Stimulated activated CD8-positive, alpha-beta memory T cell treated with anti-CD3 and anti-CD28 coated beads, Interleukin-12 subunit alpha, Interleukin-12 subunit beta, amount 100 ng/mL, for 1 hour (primary cell): Measurements from ENCODE around the gene WDR48.

Experiments
- DNase-seq: peaks from one replicate; pipeline ENCODE4 v3.0.0-alpha.2; 2020; ENCODE audit warnings: low read depth

WDR48 gene

GRCh38 chr3:39124876-39125840, 73.3 kb downstream of the WDR48 start:
- DNase-seq: no peak

GRCh38 chr3:39125841-39126500, 74.2 kb downstream of the WDR48 start:
- DNase-seq: no peak

- DNase-seq: no peak
These were observed 74.8 kb downstream of the WDR48 start for GRCh38 chr3:39126532-39127071.

- DNase-seq: no peak
These were observed 75.6 kb downstream of the WDR48 start for GRCh38 chr3:39127269-39127907.

- DNase-seq: no peak
These were observed 76.1 kb downstream of the WDR48 start for GRCh38 chr3:39127908-39128304.

GRCh38 chr3:39128951-39129350, 77.1 kb downstream of the WDR48 start:
- DNase-seq: no peak

- no peak for DNase-seq
These were observed 78.2 kb downstream of the WDR48 start for GRCh38 chr3:39130026-39130425.

GRCh38 chr3:39130693-39131265, 79.0 kb downstream of the WDR48 start:
- DNase-seq: no peak

GRCh38 chr3:39132096-39133092, 80.6 kb downstream of the WDR48 start:
- no peak for DNase-seq

GRCh38 chr3:39133093-39133490, 81.3 kb downstream of the WDR48 start:
- DNase-seq: no peak

GRCh38 chr3:39133822-39134221, 82.0 kb downstream of the WDR48 start:
- DNase-seq: no peak

- no peak for DNase-seq
These were observed 82.5 kb downstream of the WDR48 start for GRCh38 chr3:39134305-39134704.

- DNase-seq: no peak
These were observed 83.5 kb downstream of the WDR48 start for GRCh38 chr3:39135170-39135805.

GRCh38 chr3:39136533-39137434, 85.0 kb downstream of the WDR48 start:
- no peak for DNase-seq

- DNase-seq: no peak
These were observed 85.7 kb downstream of the WDR48 start for GRCh38 chr3:39137435-39137936.

GRCh38 chr3:39137991-39138803, 86.4 kb downstream of the WDR48 start:
- no peak for DNase-seq

- DNase-seq: no peak
These were observed 87.1 kb downstream of the WDR48 start for GRCh38 chr3:39138804-39139415.

GRCh38 chr3:39139442-39139841, 87.6 kb downstream of the WDR48 start:
- DNase-seq: no peak
